ENCODE results near the gene MRFAP1. TPM values are rescaled to one million over a fixed set of nuclear protein-coding genes. Genes with fewer than 3 reads are reported as not detected.

Gene MRFAP1
- total RNA-seq, 2 donors from 2014 or later = 97.9 to 115 TPM

DNA sequence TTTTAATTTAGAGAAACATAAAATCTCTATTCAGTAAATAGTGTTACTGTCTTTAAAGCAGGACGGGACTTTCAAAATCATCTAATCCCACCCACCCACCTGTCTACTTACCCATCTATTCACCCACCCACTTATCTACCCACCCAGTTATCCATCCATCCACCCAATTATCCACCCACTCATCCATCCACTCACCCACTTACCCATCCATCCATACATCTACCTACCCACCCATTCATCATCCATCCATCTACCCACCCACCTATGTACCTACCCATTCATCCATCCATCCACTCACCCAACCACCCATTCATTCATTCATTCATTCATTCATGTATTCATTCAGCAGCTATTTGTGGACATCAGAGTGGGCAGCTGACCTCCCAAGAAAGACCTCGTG is 34.9 kb upstream of the MRFAP1 start:
- Histone ChIP-seq H3K4me1 (no peaks in the 10 kb centered on the region), H3K9me3 (no peaks in the 10 kb centered on the region), H3K27ac (no peak overlapping the region), H3K27me3 (no peaks in the 10 kb centered on the region), H3K4me3 (no peak overlapping the region), H3K36me3 (replicated peaks in 1 of 2; ENCODE audit: insufficient read depth in 1 of 2, low read depth in 2 of 2) (peaks cover 12 to 19% of the 10 kb centered on the region in 2 donors)
- no peak for DNase-seq
- no peak for TF ChIP-seq POLR2A (IDR thresholded peaks at IDR 0.05)
- TF ChIP-seq CTCF (IDR thresholded peaks at IDR 0.05) = no peak
- intact Hi-C loops (cut with DNase I) = no loop called here
- WGBS, 2 donors = 99 to 100% methylated on average over 2 of the region's 2 CpGs
- ATAC-seq = no peak

DNA sequence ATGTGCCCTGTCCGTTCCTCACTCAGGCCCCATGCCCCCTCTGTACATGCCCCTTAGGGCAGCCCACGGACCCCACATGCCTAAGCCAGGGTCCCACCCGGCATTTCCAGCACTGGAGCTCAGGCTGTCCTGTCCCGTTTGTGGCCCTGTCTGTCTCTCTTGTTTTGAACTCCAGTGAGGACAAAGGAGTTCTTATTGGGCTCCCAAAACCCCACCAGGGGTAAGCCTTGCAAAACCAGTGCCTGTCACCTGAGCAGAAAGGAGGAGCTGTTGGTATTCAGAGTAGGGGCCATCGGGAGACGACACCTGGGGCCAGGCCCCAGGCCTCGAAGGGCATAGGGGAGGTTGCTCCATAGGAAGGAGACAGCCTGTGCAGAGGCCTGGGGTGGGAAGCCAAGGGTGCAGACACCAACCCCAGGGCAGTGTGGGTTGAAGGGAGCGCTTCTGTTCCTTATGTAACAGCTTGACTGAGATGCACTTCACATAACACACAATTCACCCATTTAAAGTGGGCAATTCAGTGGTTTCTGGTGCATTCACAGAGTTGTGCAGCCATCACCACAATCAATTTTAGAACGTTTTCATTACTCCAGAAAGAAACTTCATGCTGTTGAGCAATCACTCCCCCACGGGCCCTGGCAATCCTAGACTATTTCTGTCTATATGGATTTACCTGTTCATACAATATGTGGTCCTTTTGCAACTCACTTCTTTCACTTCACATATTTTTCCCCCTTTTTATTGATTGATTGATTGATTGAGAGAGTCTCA is 33.8 kb upstream of the MRFAP1 start:
- ATAC-seq (no peak), DNase-seq (no peak)
- peaks cover 12 to 19% of the 10 kb centered on the region in 2 donors for H3K36me3 ChIP-seq (replicated peaks in 1 of 2; ENCODE audit: insufficient read depth in 1 of 2, low read depth in 2 of 2)
- H3K4me3 ChIP-seq = no peak overlapping the region
- H3K9me3 ChIP-seq = no peaks in the 10 kb centered on the region
- no peaks in the 10 kb centered on the region for H3K27me3 ChIP-seq
- H3K27ac ChIP-seq = no peak overlapping the region
- 82 to 89% methylated on average over 7 to 10 of the region's 10 CpGs for WGBS, 2 donors
- no peaks in the 10 kb centered on the region for H3K4me1 ChIP-seq
- TF ChIP-seq POLR2A (IDR thresholded peaks at IDR 0.05) = no peak
- no peak for TF ChIP-seq CTCF (IDR thresholded peaks at IDR 0.05)
- intact Hi-C loops (cut with DNase I) = no loop called here

- WGBS, 2 donors = 90% methylated on average over 13 of the region's 13 CpGs
- intact Hi-C loops (cut with DNase I) = no loop called here
- DNase-seq (no peak), ATAC-seq (no peak)
- Histone ChIP-seq H3K4me1 (no peaks in the 10 kb centered on the region), H3K27ac (no peak overlapping the region), H3K27me3 (no peaks in the 10 kb centered on the region), H3K36me3 (replicated peaks in 1 of 2; ENCODE audit: insufficient read depth in 1 of 2, low read depth in 2 of 2) (peaks cover 12 to 15% of the 10 kb centered on the region in 2 donors), H3K4me3 (no peak overlapping the region), H3K9me3 (no peaks in the 10 kb centered on the region)
- TF ChIP-seq POLR2A (IDR thresholded peaks at IDR 0.05) (no peak), CTCF (IDR thresholded peaks at IDR 0.05) (no peak)
These were observed 33.0 kb upstream of the MRFAP1 start for GRCh38 chr4:6607368-6608055.

DNA sequence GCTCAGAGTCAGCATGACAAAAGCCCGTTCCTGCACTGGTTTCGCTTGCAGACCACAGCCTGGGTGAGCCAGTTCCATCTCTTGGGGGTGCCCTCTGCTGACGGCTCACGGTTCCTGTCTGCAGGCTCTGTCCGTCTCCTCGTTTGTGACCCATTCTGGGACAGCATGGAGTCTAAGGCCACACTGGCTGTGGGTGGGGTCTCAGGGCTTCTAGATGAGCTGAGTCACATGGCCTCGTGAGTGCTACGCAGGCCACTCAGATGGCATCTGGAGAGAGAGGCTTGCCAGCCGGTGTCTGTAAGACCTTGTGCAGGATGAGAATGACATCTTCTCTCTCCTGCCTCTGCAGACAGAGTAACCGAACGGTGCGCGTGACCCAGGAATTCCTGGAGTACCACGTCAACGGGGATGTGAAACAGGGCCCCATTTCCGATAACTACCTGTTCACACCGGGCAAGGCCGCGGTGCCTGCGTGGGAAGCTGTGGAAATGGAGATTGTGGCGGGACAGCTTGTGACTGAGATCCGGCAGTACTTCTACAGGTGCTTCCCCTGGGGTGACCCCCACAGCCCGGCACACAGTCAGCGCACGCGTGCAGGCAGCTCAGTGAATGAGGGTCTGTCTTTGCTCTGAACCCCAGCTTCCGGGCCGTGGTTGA is 31.6 kb upstream of the MRFAP1 start:
- intact Hi-C loops (cut with DNase I) = no loop called here
- H3K27ac ChIP-seq = no peak overlapping the region
- no peak for TF ChIP-seq POLR2A (IDR thresholded peaks at IDR 0.05)
- TF ChIP-seq CTCF (IDR thresholded peaks at IDR 0.05) = no peak
- no peak for DNase-seq
- no peak overlapping the region for H3K4me3 ChIP-seq
- no peaks in the 10 kb centered on the region for H3K4me1 ChIP-seq
- H3K9me3 ChIP-seq = no peaks in the 10 kb centered on the region
- 89 to 96% methylated on average over 13 to 28 of the region's 28 CpGs for WGBS, 2 donors
- H3K36me3 ChIP-seq (replicated peaks in 1 of 2; ENCODE audit: insufficient read depth in 1 of 2, low read depth in 2 of 2) = peaks cover 12 to 15% of the 10 kb centered on the region in 2 donors
- ATAC-seq = no peak
- no peaks in the 10 kb centered on the region for H3K27me3 ChIP-seq
